GM12878 (cell line): ENCODE results near the gene CALML5. TPM values are rescaled to one million over a fixed set of nuclear protein-coding genes. Genes with fewer than 3 reads are reported as not detected.

ENCODE experiments used
- ATAC-seq: fragments of 200-7000 bp; cut with Tn5 transposase; 3 replicates; pipeline ENCODE4 v1.9.1; 2020; ENCODE audit warnings: mild to moderate bottlenecking, moderate library complexity
- BruUV-seq: library from RNA; stranded (reverse); fragments of 400-500 nt; replicated peaks from 2 replicates; lab custom pipeline; 2021; lab: Mats Ljungman, UMichigan
- CTCF ChIA-PET: fragments of 300-600 bp; sonication (Branson Sonifier 250); formaldehyde crosslinking; extraction: SDS; loops from one replicate; lab custom pipeline; 2021; ENCODE audit warnings: inconsistent platforms; lab: Yijun Ruan, JAX
- POLR2A ChIA-PET: fragments of 350-600 bp; formaldehyde crosslinking; extraction: SDS; loops from one replicate; lab custom pipeline; 2021; ENCODE audit warnings: inconsistent platforms; lab: Charles Lee
- RAD21 ChIA-PET: fragments of 300-600 bp; sonication (Branson Sonifier 250); formaldehyde crosslinking; loops from one replicate; lab custom pipeline; 2023; ENCODE audit warnings: antibody characterized with exemption; ENCODE audit not compliant: unreplicated experiment; lab: Charles Lee
- SMC1A ChIA-PET: fragments of 300-600 bp; sonication (Branson Sonifier 250); formaldehyde crosslinking; loops from one replicate; lab custom pipeline; 2023; ENCODE audit not compliant: unreplicated experiment, uncharacterized antibody; lab: Charles Lee
- DNase-seq: peaks from one replicate; pipeline ENCODE4 v3.0.0-alpha.2; 2011; ENCODE audit warnings: low read depth, low spot score
- FAIRE-seq: peaks from 3 replicates; lab custom pipeline; 2011; peaks lifted over from hg19 to GRCh38; lab: Jason Lieb, UNC
- H2AFZ ChIP-seq: 2 replicates; pipeline ENCODE4 v1.6.0; 2011; ENCODE audit warnings: low read depth, low read length, control low read depth; ENCODE audit not compliant: control insufficient read depth
- H3K27ac ChIP-seq: 2 replicates; pipeline ENCODE4 v1.5.1; 2011; ENCODE audit warnings: control low read depth; ENCODE audit not compliant: control insufficient read depth, insufficient read depth
- H3K27me3 ChIP-seq, 2 experiments: replicated peaks in 1 of 2; 2 replicates each; pipeline versions ENCODE4 v1.6.0 to v1.6.1; 2011; ENCODE audit warnings: low read length in 1 of 2; ENCODE audit not compliant: control insufficient read depth in 2 of 2, insufficient read depth in 2 of 2
- H3K36me3 ChIP-seq, 2 experiments: 2 replicates each; pipeline ENCODE4 v1.5.1; 2011; ENCODE audit warnings: low read length in 1 of 2; ENCODE audit not compliant: control insufficient read depth in 2 of 2, insufficient read depth in 2 of 2
- H3K4me1 ChIP-seq: 2 replicates; pipeline ENCODE4 v1.6.1; 2011; ENCODE audit warnings: mild to moderate bottlenecking, low read length, moderate library complexity, mixed read lengths; ENCODE audit not compliant: control insufficient read depth, insufficient read depth
- H3K4me2 ChIP-seq: 2 replicates; pipeline ENCODE4 v1.6.0; 2011; ENCODE audit warnings: control low read depth; ENCODE audit not compliant: control insufficient read depth, insufficient read depth
- H3K4me3 ChIP-seq: fragments of 200-600 bp; sonication (generic); 2 replicates; pipeline ENCODE4 v1.5.1; 2016
- H3K79me2 ChIP-seq: 2 replicates; pipeline ENCODE4 v1.6.0; 2011; ENCODE audit warnings: low read length; ENCODE audit not compliant: control insufficient read depth, insufficient read depth
- H3K9ac ChIP-seq: 2 replicates; pipeline ENCODE4 v1.8.0; 2011; ENCODE audit warnings: low read length, control low read depth, mixed read lengths; ENCODE audit not compliant: control insufficient read depth, insufficient read depth
- H3K9me3 ChIP-seq: replicated peaks from 3 replicates; pipeline ENCODE4 v1.5.1; 2011; ENCODE audit warnings: mild to moderate bottlenecking, low read length; ENCODE audit not compliant: control insufficient read depth, insufficient read depth
- H4K20me1 ChIP-seq: 2 replicates; pipeline ENCODE4 v1.6.0; 2011; ENCODE audit not compliant: control insufficient read depth, insufficient read depth
- CHD4 ChIP-seq: fragments of 200-600 bp; sonication (generic); IDR thresholded peaks from 2 replicates; pipeline ENCODE4 v1.6.1; 2016; ENCODE audit warnings: mild to moderate bottlenecking
- E2F4 ChIP-seq: IDR thresholded peaks from 2 replicates; pipeline ENCODE4 v1.6.1; 2012; ENCODE audit warnings: low read depth, low read length, improper control_type of control experiment
- E2F8 ChIP-seq: fragments of 450-650 bp; IDR thresholded peaks from 2 replicates; pipeline ENCODE4 v1.6.1; 2018; ENCODE audit warnings: mild to moderate bottlenecking, low read depth, moderate library complexity; ENCODE audit not compliant: partially characterized antibody
- FOXM1 ChIP-seq: IDR thresholded peaks from 2 replicates; pipeline ENCODE4 v1.6.1; 2012; ENCODE audit warnings: low read depth, mild to moderate bottlenecking, inconsistent platforms, low read length, moderate library complexity
- KAT2A ChIP-seq: conservative IDR thresholded peaks from 2 replicates; pipeline ENCODE4 v1.6.1; 2011; ENCODE audit warnings: low read depth, low read length; ENCODE audit not compliant: control insufficient read depth
- MTA3 ChIP-seq: IDR thresholded peaks from 2 replicates; pipeline ENCODE4 v1.6.1; 2012; ENCODE audit warnings: low read length, inconsistent platforms, borderline replicate concordance
- MYB ChIP-seq: fragments of 150-350 bp; IDR thresholded peaks from 2 replicates; pipeline ENCODE4 v1.6.1; 2014; ENCODE audit warnings: mild to moderate bottlenecking, low read depth, low read length, borderline replicate concordance
- PML ChIP-seq: IDR thresholded peaks from 2 replicates; pipeline ENCODE4 v1.6.1; 2012; ENCODE audit warnings: low read length, inconsistent platforms
- SREBF1 ChIP-seq: IDR thresholded peaks from 2 replicates; pipeline ENCODE4 v1.6.1; 2012; ENCODE audit warnings: mild to moderate bottlenecking, low read length
- WGBS: methylation state at CpG from one replicate; pipeline ENCODE4 v1.1.6; 2016; ENCODE audit warnings: low lambda C conversion rate; ENCODE audit not compliant: insufficient replicate concordance, insufficient coverage; ENCODE audit errors: missing lambda C conversion rate; 5-methylcytosine and 5-hydroxymethylcytosine counted together
- in situ Hi-C: fragments of 300-500 bp; cut with MboI; formaldehyde crosslinking; loops from 9 replicates; pipeline ENCODE4 v1.14.3; 2018; ENCODE audit warnings: mixed read lengths
- intact Hi-C: fragments of 100-400 bp; cut with micrococcal nuclease; formaldehyde crosslinking; loops from one replicate; pipeline ENCODE4 v1.14.2; 2022; ENCODE audit not compliant: unreplicated experiment
- polyA plus RNA-seq, 11 experiments: library from polyadenylated mRNA; depleted of rRNA in 4 of 11; unstranded in 6 of 11; stranded (reverse) in 5 of 11; fragments of >200 nt; fragmentation: Nextera tagmentation in 4 of 11; fragmentation: Illumina TruSeq in 1 of 11; extraction: Ambion mirVana in 4 of 11; extraction: Trizol in 1 of 11; gene quantifications; 1 replicate in 1 of 11; 2 replicates in 10 of 11; pipeline versions ENCODE4 v1.2.1 to v1.2.3, GENCODE V29; 2011 to 2016; ENCODE audit warnings: inconsistent platforms in 2 of 11, missing spikeins in 2 of 11, low read depth in 1 of 11
- total RNA-seq, 4 experiments: library from RNA; depleted of rRNA in 3 of 4; stranded (reverse); fragments of >200 nt in 3 of 4; fragmentation: Illumina TruSeq in 1 of 4; extraction: Trizol in 1 of 4; gene quantifications; 2 replicates each; pipeline versions ENCODE4 v1.2.1 to v1.2.3, GENCODE V29; 2013 to 2021
- TF ChIP-seq, protein P1 (sequence below): IDR thresholded peaks from 2 replicates; pipeline ENCODE4 v1.6.1; 2011; ENCODE audit warnings: borderline replicate concordance, low read depth, mild to moderate bottlenecking, moderate library complexity, mixed read lengths, low read length; ENCODE audit not compliant: insufficient read depth; ENCODE audit errors: extremely low read length
- TF ChIP-seq, protein P2 (sequence below): IDR thresholded peaks from 2 replicates; pipeline ENCODE4 v1.6.1; 2011; ENCODE audit warnings: mild to moderate bottlenecking, low read depth, low read length, moderate library complexity; ENCODE audit not compliant: insufficient replicate concordance

CALML5 gene
- total and polyA plus RNA-seq, 10 of the 15 experiments (the other 5 are each of a cell fraction or from before 2014, with no cell fraction given) = not detected

DNA sequence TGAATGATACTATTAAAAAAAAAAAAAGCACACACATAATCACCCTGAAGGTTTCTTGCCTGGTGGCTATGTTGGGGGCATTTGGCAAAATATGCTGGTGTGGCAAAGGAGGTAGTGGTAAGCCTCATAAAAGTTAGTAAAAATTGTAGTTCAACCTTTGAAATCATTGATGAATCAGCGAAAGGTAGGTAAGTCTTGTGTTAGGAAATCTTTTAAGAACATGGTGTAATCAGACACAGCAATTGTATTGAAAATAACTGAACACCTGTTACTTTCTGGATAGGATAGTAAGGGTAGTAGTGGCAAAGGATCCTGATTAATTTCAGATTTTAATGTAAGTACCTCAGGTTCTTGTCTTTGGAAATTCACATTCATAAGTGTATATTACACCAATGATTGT lies 40.9 kb downstream of the CALML5 start:
- 100% methylated on average over 1 of the region's 1 CpG for WGBS
- FAIRE-seq (no peak), ATAC-seq (no peak), DNase-seq (no peak)
- ChIA-PET POLR2A (no interaction called here), CTCF (no interaction called here), RAD21 (no interaction called here), SMC1A (no interaction called here)
- Histone ChIP-seq H3K4me2 (no peak overlapping the region), H3K9ac (no peak overlapping the region), H2AFZ (no peak overlapping the region), H3K27ac (no peak overlapping the region), H3K4me1 (no peaks in the 10 kb centered on the region), H3K79me2 (no peaks in the 10 kb centered on the region), H4K20me1 (no peaks in the 10 kb centered on the region), H3K36me3 (peaks cover 5 to 17% of the 10 kb centered on the region in 2 experiments), H3K9me3 (no peaks in the 10 kb centered on the region), H3K27me3 (no peaks in the 10 kb centered on the region), H3K4me3 (no peak overlapping the region)
- BruUV-seq = no TSS peak
- TF ChIP-seq, protein P1, sequence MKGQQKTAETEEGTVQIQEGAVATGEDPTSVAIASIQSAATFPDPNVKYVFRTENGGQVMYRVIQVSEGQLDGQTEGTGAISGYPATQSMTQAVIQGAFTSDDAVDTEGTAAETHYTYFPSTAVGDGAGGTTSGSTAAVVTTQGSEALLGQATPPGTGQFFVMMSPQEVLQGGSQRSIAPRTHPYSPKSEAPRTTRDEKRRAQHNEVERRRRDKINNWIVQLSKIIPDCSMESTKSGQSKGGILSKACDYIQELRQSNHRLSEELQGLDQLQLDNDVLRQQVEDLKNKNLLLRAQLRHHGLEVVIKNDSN = no peak
- no peak for TF ChIP-seq PML
- no peak for TF ChIP-seq MTA3
- TF ChIP-seq MYB = no peak
- TF ChIP-seq KAT2A = no peak
- no peak for TF ChIP-seq E2F8
- no peak for TF ChIP-seq E2F4
- no peak for TF ChIP-seq CHD4
- no peak for TF ChIP-seq FOXM1
- TF ChIP-seq, protein P2, sequence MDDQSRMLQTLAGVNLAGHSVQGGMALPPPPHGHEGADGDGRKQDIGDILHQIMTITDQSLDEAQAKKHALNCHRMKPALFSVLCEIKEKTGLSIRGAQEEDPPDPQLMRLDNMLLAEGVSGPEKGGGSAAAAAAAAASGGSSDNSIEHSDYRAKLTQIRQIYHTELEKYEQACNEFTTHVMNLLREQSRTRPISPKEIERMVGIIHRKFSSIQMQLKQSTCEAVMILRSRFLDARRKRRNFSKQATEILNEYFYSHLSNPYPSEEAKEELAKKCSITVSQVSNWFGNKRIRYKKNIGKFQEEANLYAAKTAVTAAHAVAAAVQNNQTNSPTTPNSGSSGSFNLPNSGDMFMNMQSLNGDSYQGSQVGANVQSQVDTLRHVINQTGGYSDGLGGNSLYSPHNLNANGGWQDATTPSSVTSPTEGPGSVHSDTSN = no peak
- TF ChIP-seq SREBF1 = no peak
- intact Hi-C loops (no loop called here), in situ Hi-C loops (no loop called here)
